ENCODE results near the gene MTAP.

The MTAP gene

GRCh38 chr9:21802418-21803000, at the start of gene MTAP:
Gene MTAP (plus strand): TSS chr9:21802636. CDS start chr9:21802749, 113 bp downstream.
- H3K36me3 ChIP-seq: peaks cover 31% of the 10 kb centered on the region
- H3K9ac ChIP-seq: peak within 1 kb of the TSS; percentile 94
- no peaks in the 10 kb centered on the region for H3K27me3 ChIP-seq
- peak within 1 kb of the TSS; percentile 85 for H3K4me2 ChIP-seq
- H3K9me3 ChIP-seq: no peaks in the 10 kb centered on the region
- peak within 1 kb of the TSS; percentile 92 for H3K27ac ChIP-seq
- peak within 1 kb of the TSS; percentile 81 for H3K4me3 ChIP-seq
- TF ChIP-seq Cebpa-rat (IDR thresholded peaks at IDR 0.05): no peak
- H4K20me1 ChIP-seq: peaks cover 34% of the 10 kb centered on the region
- peaks cover 47% of the 10 kb centered on the region for H3K4me1 ChIP-seq

- Histone ChIP-seq H3K27me3 (no peaks in the 10 kb centered on the region), H3K4me1 (no peaks in the 10 kb centered on the region), H3K4me3 (no peak overlapping the region), H3K9me3 (no peaks in the 10 kb centered on the region), H3K36me3 (no peaks in the 10 kb centered on the region), H3K4me2 (no peak overlapping the region), H3K9ac (no peak overlapping the region), H4K20me1 (no peaks in the 10 kb centered on the region), H3K27ac (no peak overlapping the region)
- TF ChIP-seq Cebpa-rat (IDR thresholded peaks at IDR 0.05): no peak
Observed at GRCh38 chr9:21753523-21753922, 48.9 kb upstream of the MTAP start.

GRCh38 chr9:21754741-21755140, 47.7 kb upstream of the MTAP start:
- Histone ChIP-seq H3K4me2 (no peak overlapping the region), H3K36me3 (no peaks in the 10 kb centered on the region), H4K20me1 (no peaks in the 10 kb centered on the region), H3K27me3 (no peaks in the 10 kb centered on the region), H3K9ac (no peak overlapping the region), H3K9me3 (no peaks in the 10 kb centered on the region), H3K4me1 (no peaks in the 10 kb centered on the region), H3K27ac (no peak overlapping the region), H3K4me3 (no peak overlapping the region)
- no peak for TF ChIP-seq Cebpa-rat (IDR thresholded peaks at IDR 0.05)

GRCh38 chr9:21758540-21758939, 43.9 kb upstream of the MTAP start:
- H3K9ac ChIP-seq: no peak overlapping the region
- TF ChIP-seq Cebpa-rat (IDR thresholded peaks at IDR 0.05): no peak
- no peaks in the 10 kb centered on the region for H4K20me1 ChIP-seq
- H3K4me3 ChIP-seq: no peak overlapping the region
- no peak overlapping the region for H3K4me2 ChIP-seq
- peaks cover 21% of the 10 kb centered on the region for H3K4me1 ChIP-seq
- H3K36me3 ChIP-seq: no peaks in the 10 kb centered on the region
- H3K27ac ChIP-seq: no peak overlapping the region
- H3K9me3 ChIP-seq: no peaks in the 10 kb centered on the region
- no peaks in the 10 kb centered on the region for H3K27me3 ChIP-seq

GRCh38 chr9:21761309-21761901, 41.0 kb upstream of the MTAP start:
- Histone ChIP-seq H3K4me1 (peaks cover 36% of the 10 kb centered on the region), H3K27me3 (no peaks in the 10 kb centered on the region), H3K9me3 (no peaks in the 10 kb centered on the region), H4K20me1 (no peaks in the 10 kb centered on the region), H3K36me3 (no peaks in the 10 kb centered on the region), H3K27ac (no peak overlapping the region), H3K9ac (no peak overlapping the region), H3K4me3 (no peak overlapping the region), H3K4me2 (peak overlapping the region; percentile 63)
- TF ChIP-seq Cebpa-rat (IDR thresholded peaks at IDR 0.05): no peak

- Histone ChIP-seq H3K27ac (no peak overlapping the region), H3K9me3 (no peaks in the 10 kb centered on the region), H3K27me3 (no peaks in the 10 kb centered on the region), H3K4me3 (no peak overlapping the region), H4K20me1 (no peaks in the 10 kb centered on the region), H3K36me3 (no peaks in the 10 kb centered on the region), H3K4me2 (peak overlapping the region; percentile 63; the same call in 1 of the 2 replicates), H3K4me1 (peaks cover 36% of the 10 kb centered on the region), H3K9ac (no peak overlapping the region)
- no peak for TF ChIP-seq Cebpa-rat (IDR thresholded peaks at IDR 0.05)
Observed at GRCh38 chr9:21762064-21762463, 40.4 kb upstream of the MTAP start.

GRCh38 chr9:21764846-21765245, 37.6 kb upstream of the MTAP start:
- Histone ChIP-seq H4K20me1 (no peaks in the 10 kb centered on the region), H3K4me3 (no peak overlapping the region), H3K9ac (no peak overlapping the region), H3K9me3 (peaks cover 4% of the 10 kb centered on the region), H3K27me3 (no peaks in the 10 kb centered on the region), H3K36me3 (no peaks in the 10 kb centered on the region), H3K4me2 (peak overlapping the region; percentile 68), H3K27ac (no peak overlapping the region), H3K4me1 (peaks cover 36% of the 10 kb centered on the region)
- TF ChIP-seq Cebpa-rat (IDR thresholded peaks at IDR 0.05): no peak

- TF ChIP-seq Cebpa-rat (IDR thresholded peaks at IDR 0.05): no peak
- H3K27ac ChIP-seq: no peak overlapping the region
- no peaks in the 10 kb centered on the region for H4K20me1 ChIP-seq
- no peak overlapping the region for H3K4me3 ChIP-seq
- H3K4me2 ChIP-seq: no peak overlapping the region
- no peaks in the 10 kb centered on the region for H3K36me3 ChIP-seq
- H3K27me3 ChIP-seq: no peaks in the 10 kb centered on the region
- H3K9me3 ChIP-seq: peaks cover 10% of the 10 kb centered on the region
- H3K4me1 ChIP-seq: peaks cover 28% of the 10 kb centered on the region
- H3K9ac ChIP-seq: no peak overlapping the region
Observed at GRCh38 chr9:21766096-21766495, 36.3 kb upstream of the MTAP start.

GRCh38 chr9:21770871-21771560, 31.4 kb upstream of the MTAP start:
- H3K4me3 ChIP-seq: no peak overlapping the region

GRCh38 chr9:21777701-21778100, 24.7 kb upstream of the MTAP start:
- H3K4me1 ChIP-seq: peaks cover 22% of the 10 kb centered on the region
- TF ChIP-seq Cebpa-rat (IDR thresholded peaks at IDR 0.05): no peak
- no peaks in the 10 kb centered on the region for H3K9me3 ChIP-seq

More at GRCh38 chr9:21770871-21771560, 31.4 kb upstream of the MTAP start:
- no peaks in the 10 kb centered on the region for H3K4me1 ChIP-seq
- no peaks in the 10 kb centered on the region for H3K27me3 ChIP-seq
- TF ChIP-seq Cebpa-rat (IDR thresholded peaks at IDR 0.05): no peak
- no peak overlapping the region for H3K4me2 ChIP-seq
- H3K36me3 ChIP-seq: no peaks in the 10 kb centered on the region
- H4K20me1 ChIP-seq: no peaks in the 10 kb centered on the region
- no peak overlapping the region for H3K27ac ChIP-seq
- no peak overlapping the region for H3K9ac ChIP-seq
- H3K9me3 ChIP-seq: peaks cover 10% of the 10 kb centered on the region

More at GRCh38 chr9:21777701-21778100, 24.7 kb upstream of the MTAP start:
- peak overlapping the region; percentile 50 for H3K4me2 ChIP-seq
- no peak overlapping the region for H3K4me3 ChIP-seq
- H3K9ac ChIP-seq: no peak overlapping the region
- 0 out of 2 replicates have a peak overlapping the region, but pooled peaks have one; percentile 7 for H3K27ac ChIP-seq
- no peaks in the 10 kb centered on the region for H4K20me1 ChIP-seq
- no peaks in the 10 kb centered on the region for H3K27me3 ChIP-seq
- H3K36me3 ChIP-seq: no peaks in the 10 kb centered on the region
